HL-60/S4 treated with phorbol 12-myristate 13-acetate at 8.2 ng/mL for 4 days and 3 days (cell line): ENCODE data around the gene CNDP1.

Source experiments
- in situ Hi-C: fragments of 300-500 bp; cut with MboI; formaldehyde crosslinking; loops from 2 replicates; pipeline ENCODE4 v1.15.0; 2022; ENCODE audit warnings: low sequenced_read_pairs

Gene CNDP1

DNA sequence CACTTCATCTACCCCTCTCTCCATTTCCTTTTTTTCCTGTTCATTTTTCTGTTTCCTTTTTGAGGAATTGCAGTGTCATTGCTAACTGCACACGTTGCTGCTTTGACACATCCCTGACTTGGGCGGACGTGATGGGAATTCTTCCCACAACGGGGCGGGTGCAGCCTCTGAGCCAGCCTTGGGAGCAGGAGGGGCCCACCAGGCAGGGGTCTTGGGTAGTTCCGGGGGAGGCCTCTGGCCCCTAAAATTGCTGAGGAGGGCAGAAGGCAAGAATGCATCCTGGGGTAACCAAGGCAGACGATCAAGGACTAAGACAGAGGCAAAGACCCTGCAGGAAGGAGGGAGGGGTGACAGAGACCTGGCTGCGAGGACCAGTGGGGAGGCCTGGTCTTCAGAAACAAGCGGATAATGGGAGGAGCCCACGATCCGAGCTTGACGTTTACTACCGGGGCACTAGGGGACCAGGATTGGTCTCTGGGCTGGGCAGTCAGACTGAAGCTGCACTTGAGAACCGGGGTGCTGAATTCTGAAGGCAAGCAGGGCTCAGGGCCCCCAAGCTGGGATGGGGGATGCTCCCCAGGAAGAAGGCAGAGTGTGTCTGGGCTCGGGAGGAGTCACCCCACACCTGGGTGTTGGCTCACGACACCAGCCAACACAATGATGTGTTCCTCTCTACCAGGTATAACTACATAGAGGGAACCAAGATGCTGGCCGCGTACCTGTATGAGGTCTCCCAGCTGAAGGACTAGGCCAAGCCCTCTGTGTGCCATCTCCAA is 14.8 kb upstream of the CNDP1 start:
- in situ Hi-C loops: no loop called here

DNA sequence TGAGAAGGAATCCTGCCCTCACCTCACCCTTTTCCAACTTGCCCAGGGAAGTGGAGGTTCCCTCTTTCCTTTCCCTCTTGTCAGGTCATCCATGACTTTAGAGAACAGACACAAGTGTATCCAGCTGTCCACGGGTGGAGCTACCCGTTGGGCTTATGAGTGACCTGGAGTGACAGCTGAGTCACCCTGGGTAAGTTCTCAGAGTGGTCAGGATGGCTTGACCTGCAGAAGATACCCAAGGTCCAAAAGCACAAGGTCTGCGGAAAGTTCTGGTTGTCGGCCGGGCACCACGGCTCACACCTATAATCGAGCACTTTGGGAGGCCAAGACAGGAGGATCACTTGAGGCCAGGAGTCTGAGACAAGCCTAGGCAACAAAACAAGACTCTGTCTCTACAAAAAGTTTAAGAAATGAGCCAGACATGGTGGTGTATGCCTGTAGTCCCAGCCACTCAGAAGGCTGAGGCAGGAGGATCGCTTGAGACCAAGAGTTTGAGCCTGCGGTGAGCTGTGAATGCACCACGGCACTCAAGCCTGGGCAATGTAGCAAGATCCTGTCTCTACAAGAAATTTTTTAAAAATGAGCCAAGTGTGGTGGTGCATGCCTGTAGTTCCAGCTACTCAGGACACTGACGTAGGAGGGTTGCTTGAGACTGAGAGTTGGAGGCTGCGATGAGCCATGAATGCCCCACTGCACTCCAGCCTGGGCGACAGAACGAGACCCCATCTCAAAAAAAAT is 14.0 kb upstream of the CNDP1 start:
- in situ Hi-C loops: no loop called here

GRCh38 chr18:74521068-74521725 is 13.1 kb upstream of the CNDP1 start:
- in situ Hi-C loops: no loop called here

DNA sequence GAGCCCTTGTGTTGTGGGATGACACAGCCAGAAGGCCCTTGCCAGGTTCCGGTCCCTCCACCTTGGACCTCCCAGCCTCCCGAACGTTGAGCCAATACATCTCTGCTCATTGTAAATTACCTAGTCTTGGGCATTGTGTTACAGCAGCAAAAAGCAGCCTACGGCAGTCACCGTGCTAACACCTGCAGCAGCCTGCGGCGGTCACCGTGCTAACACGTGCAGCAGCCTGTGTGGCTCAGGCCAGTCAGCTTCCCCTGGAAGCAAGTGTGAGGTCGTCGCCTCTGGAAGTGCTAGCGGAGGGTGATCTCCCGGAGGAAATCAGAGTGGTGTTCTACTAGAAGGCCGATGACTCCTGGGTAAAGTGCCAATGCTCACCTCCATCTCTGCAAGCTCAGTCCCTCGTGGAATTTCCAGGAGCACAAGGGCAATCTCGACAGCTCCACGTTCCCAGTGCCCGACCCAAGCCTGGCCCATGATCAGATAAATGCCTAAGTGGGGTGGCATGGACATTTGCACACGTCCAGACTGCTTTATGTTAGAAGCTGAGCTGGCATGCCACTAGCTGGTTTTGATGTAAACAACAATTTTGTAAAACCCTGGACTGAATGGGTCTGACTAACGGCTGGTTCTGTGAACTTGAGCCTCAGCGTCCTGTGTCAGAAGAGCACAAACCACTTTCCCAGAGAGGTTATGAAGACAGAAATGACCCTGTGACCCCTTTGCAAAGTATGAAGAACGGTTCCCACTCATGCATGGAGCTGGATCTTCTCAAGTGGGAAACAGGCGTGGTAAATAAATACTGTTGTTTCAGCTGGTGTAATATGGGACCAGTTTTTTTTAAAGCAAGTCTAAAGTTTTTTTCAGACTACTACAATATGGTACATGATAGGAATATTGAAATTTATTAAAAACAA is 11.4 kb upstream of the CNDP1 start:
- in situ Hi-C loops: no loop called here

GRCh38 chr18:74524097-74524496 is 10.2 kb upstream of the CNDP1 start:
- in situ Hi-C loops: no loop called here

- in situ Hi-C loops: loop anchor here (25.0 kb wide), 1 partner anchor 338 kb away; no protein-coding TSS in a partner anchor
Measured at GRCh38 chr18:74524915-74525314, 9.4 kb upstream of the CNDP1 start.

DNA sequence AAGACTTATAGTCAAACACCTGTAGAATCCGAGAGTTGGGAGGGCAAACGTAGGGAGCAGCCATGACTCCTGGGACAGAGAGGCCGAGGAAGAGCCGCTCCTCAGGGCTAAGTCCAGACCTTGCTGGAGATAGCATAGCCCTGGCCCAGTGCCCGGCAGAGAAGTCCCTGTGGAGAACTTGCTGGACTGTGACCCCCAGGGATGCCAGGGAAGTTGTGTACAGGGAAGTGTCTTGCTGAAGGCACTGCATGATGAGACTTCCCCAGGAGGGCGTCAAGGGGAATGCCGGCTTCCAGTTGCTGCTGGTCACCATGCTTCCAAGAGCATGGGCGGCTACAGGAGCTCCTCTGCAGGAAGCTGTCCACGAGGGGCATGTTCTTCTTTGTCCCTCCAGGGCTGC is 8.6 kb upstream of the CNDP1 start:
- in situ Hi-C loops: loop anchor here (25.0 kb wide), 1 partner anchor 338 kb away; no protein-coding TSS in a partner anchor

GRCh38 chr18:74526488-74526887 is 7.8 kb upstream of the CNDP1 start:
- in situ Hi-C loops: loop anchor here (25.0 kb wide), 1 partner anchor 339 kb away; no protein-coding TSS in a partner anchor

DNA sequence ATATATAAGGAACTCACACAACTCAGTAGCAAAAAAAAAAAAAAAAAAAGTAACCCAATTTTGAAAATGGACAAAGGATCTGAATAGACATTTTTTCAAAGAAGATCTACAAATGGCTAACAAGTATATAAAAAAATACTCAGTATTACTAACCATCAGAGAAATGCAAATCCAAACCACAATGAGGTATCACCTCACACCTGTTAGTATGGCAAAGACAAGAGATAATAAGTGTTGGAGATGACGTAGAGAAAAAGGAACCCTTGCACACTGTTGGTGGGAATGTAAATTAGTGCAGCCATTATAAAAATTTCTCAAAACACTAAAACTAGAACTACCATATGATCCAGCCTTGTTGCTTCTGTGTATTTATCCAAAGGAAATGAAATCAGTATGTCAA is 5.8 kb upstream of the CNDP1 start:
- in situ Hi-C loops: loop anchor here (25.0 kb wide), 1 partner anchor 341 kb away; no protein-coding TSS in a partner anchor

DNA sequence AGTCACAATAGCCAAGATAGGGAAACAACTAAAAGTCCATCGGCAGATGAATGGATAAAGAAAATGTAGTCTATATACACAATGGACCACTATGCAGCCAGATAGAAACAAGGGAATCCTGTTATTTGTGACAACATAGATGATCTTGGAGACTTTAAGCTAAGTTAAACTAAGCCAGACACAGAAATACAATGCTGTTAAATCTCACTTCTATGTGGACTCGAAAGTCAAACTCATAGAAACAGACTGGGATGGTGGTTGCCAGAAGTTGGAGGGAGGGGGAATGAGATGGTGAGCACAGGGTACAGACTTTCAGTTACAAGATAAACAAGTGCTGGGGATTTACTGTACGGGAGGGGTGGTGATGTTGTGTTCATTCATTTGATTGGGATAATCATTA is 5.4 kb upstream of the CNDP1 start:
- in situ Hi-C loops: loop anchor here (25.0 kb wide), 1 partner anchor 342 kb away; no protein-coding TSS in a partner anchor

GRCh38 chr18:74529378-74529777 is 4.9 kb upstream of the CNDP1 start:
- in situ Hi-C loops: loop anchor here (25.0 kb wide), 1 partner anchor 342 kb away; no protein-coding TSS in a partner anchor

- in situ Hi-C loops: loop anchor here (25.0 kb wide), 1 partner anchor 343 kb away; no protein-coding TSS in a partner anchor
Measured at GRCh38 chr18:74529811-74530583, 4.3 kb upstream of the CNDP1 start.

DNA sequence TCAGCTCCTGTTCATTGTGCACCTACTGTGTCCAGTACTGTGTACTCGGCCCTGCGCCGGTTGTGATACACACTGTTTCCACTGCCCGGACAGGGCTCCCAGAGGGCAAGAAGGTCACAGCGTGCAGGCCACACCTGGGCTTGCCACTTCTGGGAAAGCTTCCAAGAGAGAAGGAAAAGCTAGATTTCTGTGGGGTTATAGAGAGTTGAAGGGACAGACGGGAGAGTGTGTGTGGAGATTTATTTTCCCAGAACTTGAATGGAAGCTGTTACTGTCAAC is 3.8 kb upstream of the CNDP1 start:
- in situ Hi-C loops: loop anchor here (25.0 kb wide), 1 partner anchor 343 kb away; no protein-coding TSS in a partner anchor

DNA sequence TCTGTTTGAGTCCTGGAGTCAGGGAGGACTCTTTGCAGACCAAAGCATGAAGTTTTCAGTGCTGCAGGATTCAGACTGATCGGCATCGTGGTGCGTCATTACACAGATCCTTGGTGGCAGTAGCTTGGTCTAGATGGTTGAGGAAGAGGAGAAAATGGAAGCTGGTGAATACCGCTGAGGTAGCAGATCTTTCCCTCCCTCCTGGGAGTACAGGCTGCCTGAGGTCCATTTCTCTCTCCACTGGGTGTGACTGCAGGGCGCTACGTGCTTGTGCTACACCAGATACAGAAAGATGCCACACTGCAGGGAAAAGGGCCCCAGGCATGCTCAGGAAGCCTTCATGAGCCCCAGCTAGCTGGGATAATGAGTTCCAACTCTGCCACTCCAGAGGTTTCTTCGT is 3.3 kb upstream of the CNDP1 start:
- in situ Hi-C loops: loop anchor here (25.0 kb wide), 1 partner anchor 344 kb away; no protein-coding TSS in a partner anchor

- in situ Hi-C loops: loop anchor here (25.0 kb wide), 1 partner anchor 345 kb away; no protein-coding TSS in a partner anchor
Measured at GRCh38 chr18:74532511-74533025, 1.7 kb upstream of the CNDP1 start.

DNA sequence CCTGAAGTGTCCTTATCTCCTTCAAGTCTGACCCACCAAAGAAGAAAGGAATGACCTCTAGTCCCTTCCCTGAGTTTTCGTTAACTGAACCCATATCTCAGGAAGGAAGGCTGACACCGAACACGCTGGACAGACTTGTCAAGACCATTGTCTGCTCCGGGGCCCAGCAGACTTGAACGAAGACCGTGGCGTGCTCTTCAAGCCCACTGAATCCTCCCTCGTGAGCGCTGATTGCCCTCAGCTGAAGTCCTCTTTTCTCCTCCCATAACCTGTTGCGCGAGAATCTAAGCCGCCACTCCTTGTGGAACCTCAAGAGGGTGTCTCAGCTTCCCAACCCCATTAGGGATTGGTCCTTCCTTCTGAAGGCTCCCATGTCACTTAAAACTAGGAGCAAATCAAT is 634 bp upstream of the CNDP1 start:
- in situ Hi-C loops: loop anchor here (25.0 kb wide), 1 partner anchor 346 kb away; no protein-coding TSS in a partner anchor

- in situ Hi-C loops: loop anchor here (25.0 kb wide), 1 partner anchor 348 kb away; no protein-coding TSS in a partner anchor
Measured at GRCh38 chr18:74534981-74535649, 815 bp downstream of the CNDP1 start.

DNA sequence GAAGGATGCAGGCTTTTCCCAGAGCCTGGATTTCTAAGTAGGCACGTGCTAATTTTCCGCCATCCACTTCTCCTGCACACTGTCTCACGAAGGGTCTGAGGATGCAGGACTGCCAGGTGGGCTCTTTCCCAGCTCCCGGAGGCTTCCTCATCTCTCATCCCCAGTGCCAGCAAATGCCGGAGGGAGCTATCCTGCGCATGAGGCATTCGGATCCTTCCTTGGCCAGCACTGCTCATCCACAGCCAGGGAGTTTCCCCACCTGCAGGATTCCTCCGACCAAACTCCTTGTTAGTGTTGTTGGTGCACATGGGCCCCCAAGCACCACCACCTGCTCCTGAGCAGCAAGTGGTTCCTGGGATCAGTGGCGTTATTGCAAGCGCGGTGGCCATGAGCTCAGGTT is 5.0 kb downstream of the CNDP1 start:
- in situ Hi-C loops: loop anchor here (25.0 kb wide), 1 partner anchor 352 kb away; no protein-coding TSS in a partner anchor
